Effector CD8-positive, alpha-beta T cell (primary cell): ENCODE data around the gene NCKAP5L.
"Not testable (repeated sequence)": the region's sequence is repeated elsewhere in the genome, so short reads cannot be mapped to it uniquely, and the experiment has no call there.

Source experiments
- DNase-seq: peaks from one replicate; lab custom pipeline; 2025; lab: John Stamatoyannopoulos, UW
- total RNA-seq, 4 experiments: gene quantifications; one replicate each; lab custom pipeline; 2026; lab: John Stamatoyannopoulos, UW

Gene NCKAP5L
- total RNA-seq: 17.0 to 40.2 (median 31.4) reads per million in 4 experiments

GRCh38 chr12:49828133-49829091, at the start of gene NCKAP5L:
Gene NCKAP5L, minus strand, starts transcription at chr12:49828413. Its CDS starts 24,369 bp downstream, at chr12:49804044.
- DNase-seq: peak; percentile 92

GRCh38 chr12:49877066-49877465, 48.9 kb upstream of the NCKAP5L start:
- DNase-seq: no peak

GRCh38 chr12:49876070-49876469, 47.9 kb upstream of the NCKAP5L start:
- no peak for DNase-seq

GRCh38 chr12:49875115-49875720, 47.0 kb upstream of the NCKAP5L start:
- no peak for DNase-seq

GRCh38 chr12:49874142-49874897, 46.1 kb upstream of the NCKAP5L start:
- DNase-seq: no peak

- DNase-seq: no peak
Observed at GRCh38 chr12:49873361-49873934, 45.2 kb upstream of the NCKAP5L start.

- DNase-seq: no peak
Observed at GRCh38 chr12:49872781-49873181, 44.6 kb upstream of the NCKAP5L start.

GRCh38 chr12:49872381-49872780, 44.2 kb upstream of the NCKAP5L start:
- no peak for DNase-seq

GRCh38 chr12:49871811-49872251, 43.6 kb upstream of the NCKAP5L start:
- not testable (repeated sequence) for DNase-seq

- no peak for DNase-seq
Observed at GRCh38 chr12:49871263-49871561, 43.0 kb upstream of the NCKAP5L start.

- DNase-seq: no peak
Observed at GRCh38 chr12:49870501-49871262, 42.5 kb upstream of the NCKAP5L start.

- DNase-seq: no peak
Observed at GRCh38 chr12:49869816-49870500, 41.7 kb upstream of the NCKAP5L start.

GRCh38 chr12:49868952-49869815, 41.0 kb upstream of the NCKAP5L start:
- no peak for DNase-seq

GRCh38 chr12:49868449-49868848, 40.2 kb upstream of the NCKAP5L start:
- DNase-seq: no peak

GRCh38 chr12:49867570-49868341, 39.5 kb upstream of the NCKAP5L start:
- no peak for DNase-seq

GRCh38 chr12:49866859-49867569, 38.8 kb upstream of the NCKAP5L start:
- DNase-seq: peak; percentile 58

GRCh38 chr12:49865782-49866135, 37.5 kb upstream of the NCKAP5L start:
- DNase-seq: no peak

- DNase-seq: no peak
Observed at GRCh38 chr12:49865109-49865781, 37.0 kb upstream of the NCKAP5L start.
